MCF 10A (cell line): ENCODE results near the gene SUGCT. TPM values are rescaled to one million over a fixed set of nuclear protein-coding genes. Genes with fewer than 3 reads are reported as not detected.

ENCODE experiments used
- BruUV-seq: library from RNA; stranded (reverse); fragments of 400-500 nt; replicated peaks from 2 replicates; lab custom pipeline; 2021; lab: Mats Ljungman, UMichigan
- CTCF ChIA-PET: fragments of 300-600 bp; sonication (Branson Sonifier 250); formaldehyde crosslinking; extraction: SDS; loops from one replicate; lab custom pipeline; 2021; ENCODE audit warnings: antibody characterized with exemption, inconsistent platforms; lab: Yijun Ruan, JAX
- POLR2A ChIA-PET: fragments of 300-600, 350-650 bp; sonication (Branson Sonifier 250); formaldehyde crosslinking; extraction: SDS; loops from one replicate; lab custom pipeline; 2020; ENCODE audit warnings: antibody characterized with exemption, inconsistent platforms; lab: Yijun Ruan, JAX
- DNase-seq: peaks from one replicate; pipeline ENCODE4 v3.0.0-alpha.2; 2018; ENCODE audit not compliant: unreplicated experiment
- H3K27ac Mint-ChIP-seq: one replicate; pipeline ENCODE4 v1.8.0; 2022; ENCODE audit warnings: mild to moderate bottlenecking, low read depth, mixed read lengths; ENCODE audit not compliant: unreplicated experiment
- H3K27me3 Mint-ChIP-seq: one replicate; pipeline ENCODE4 v1.8.0; 2022; ENCODE audit warnings: mixed read lengths; ENCODE audit not compliant: insufficient read depth, unreplicated experiment
- H3K36me3 Mint-ChIP-seq: one replicate; pipeline ENCODE4 v1.8.0; 2022; ENCODE audit warnings: mild to moderate bottlenecking, moderate library complexity, mixed read lengths; ENCODE audit not compliant: insufficient read depth, unreplicated experiment
- H3K4me1 Mint-ChIP-seq: one replicate; pipeline ENCODE4 v1.8.0; 2022; ENCODE audit warnings: mixed read lengths; ENCODE audit not compliant: insufficient read depth, unreplicated experiment
- H3K4me3 Mint-ChIP-seq: one replicate; pipeline ENCODE4 v1.8.0; 2022; ENCODE audit warnings: mild to moderate bottlenecking, moderate library complexity, mixed read lengths; ENCODE audit not compliant: unreplicated experiment
- H3K9me3 Mint-ChIP-seq: one replicate; pipeline ENCODE4 v1.8.0; 2022; ENCODE audit warnings: mixed read lengths; ENCODE audit not compliant: unreplicated experiment
- CTCF ChIP-seq: fragments of 200-600 bp; IDR thresholded peaks from one replicate; pipeline ENCODE4 v1.8.0; 2022; ENCODE audit warnings: antibody characterized with exemption, mild to moderate bottlenecking; ENCODE audit not compliant: unreplicated experiment
- intact Hi-C: fragments of 100-400 bp; cut with micrococcal nuclease; formaldehyde crosslinking; loops from 2 replicates; pipeline ENCODE4 v1.14.1; 2022
- total RNA-seq: library from RNA; stranded (reverse); gene quantifications from 2 replicates; pipeline ENCODE4 v1.2.3, GENCODE V29; 2022

SUGCT gene
- total RNA-seq, 1 experiment from 2014 or later, result 25.4 TPM

- H3K4me1 Mint-ChIP-seq, result no peaks in the 10 kb centered on the region
- H3K4me3 Mint-ChIP-seq, result no peak overlapping the region
- POLR2A ChIA-PET, result no interaction called here
- CTCF ChIA-PET, result no interaction called here
- DNase-seq, result no peak
- intact Hi-C loops, result no loop called here
- no peaks in the 10 kb centered on the region for H3K27me3 Mint-ChIP-seq
- H3K9me3 Mint-ChIP-seq, result no peaks in the 10 kb centered on the region
- no peak overlapping the region for H3K27ac Mint-ChIP-seq
- H3K36me3 Mint-ChIP-seq, result no peaks in the 10 kb centered on the region
- no peak for TF ChIP-seq CTCF
- BruUV-seq, result no TSS peak
These were observed 425.9 kb downstream of the SUGCT start for GRCh38 chr7:40560672-40561071.

GRCh38 chr7:40566879-40567278 is 432.1 kb downstream of the SUGCT start:
- Mint-ChIP-seq H3K27me3 (no peaks in the 10 kb centered on the region), H3K27ac (no peak overlapping the region), H3K36me3 (no peaks in the 10 kb centered on the region), H3K4me3 (no peak overlapping the region), H3K4me1 (peaks cover 3% of the 10 kb centered on the region), H3K9me3 (no peaks in the 10 kb centered on the region)
- no peak for DNase-seq
- CTCF ChIA-PET, result no interaction called here
- POLR2A ChIA-PET, result no interaction called here
- TF ChIP-seq CTCF, result no peak
- no TSS peak for BruUV-seq
- intact Hi-C loops, result no loop called here

- Mint-ChIP-seq H3K36me3 (no peaks in the 10 kb centered on the region), H3K9me3 (no peaks in the 10 kb centered on the region), H3K4me1 (peaks cover 13% of the 10 kb centered on the region), H3K27me3 (no peaks in the 10 kb centered on the region), H3K27ac (no peak overlapping the region), H3K4me3 (no peak overlapping the region)
- intact Hi-C loops, result no loop called here
- no TSS peak for BruUV-seq
- ChIA-PET CTCF (interaction anchor here (0.6 kb wide), 1 partner anchor 367 kb away, joined by 3 read pairs; no protein-coding TSS in a partner anchor), POLR2A (no interaction called here)
- DNase-seq, result no peak
- TF ChIP-seq CTCF, result no peak
These were observed 434.5 kb downstream of the SUGCT start for GRCh38 chr7:40569326-40569725.

- CTCF ChIA-PET, result interaction anchor here (0.7 to 0.9 kb wide), 2 partner anchors 927 to 1126 kb away, joined by 4 to 5 read pairs; no protein-coding TSS in a partner anchor
These were observed 435.4 kb downstream of the SUGCT start for GRCh38 chr7:40570223-40570622.

More at GRCh38 chr7:40570223-40570622, 435.4 kb downstream of the SUGCT start:
- H3K9me3 Mint-ChIP-seq, result no peaks in the 10 kb centered on the region
- TF ChIP-seq CTCF, result no peak
- H3K27me3 Mint-ChIP-seq, result no peaks in the 10 kb centered on the region
- no peak for DNase-seq
- peaks cover 13% of the 10 kb centered on the region for H3K4me1 Mint-ChIP-seq
- no TSS peak for BruUV-seq
- H3K36me3 Mint-ChIP-seq, result no peaks in the 10 kb centered on the region
- H3K4me3 Mint-ChIP-seq, result no peak overlapping the region
- H3K27ac Mint-ChIP-seq, result no peak overlapping the region
- POLR2A ChIA-PET, result interaction anchor here (1.1 kb wide), 2 partner anchors 12 to 388 kb away, joined by 3 read pairs; no protein-coding TSS in a partner anchor
- intact Hi-C loops, result no loop called here
